Measurements from ENCODE around the gene VPS33A. TPM values are rescaled to one million over a fixed set of nuclear protein-coding genes. Genes with fewer than 3 reads are reported as not detected.

VPS33A gene
- total RNA-seq (ENCODE audit: unreplicated experiment): 49.2 TPM
- long read RNA-seq, full-length matches to known transcripts: 28 of 36 reads
- long read RNA-seq, partial matches to known transcripts: 3 of 36 reads
- long read RNA-seq, other reads (novel, unspliced or antisense): 5 of 36 reads

DNA sequence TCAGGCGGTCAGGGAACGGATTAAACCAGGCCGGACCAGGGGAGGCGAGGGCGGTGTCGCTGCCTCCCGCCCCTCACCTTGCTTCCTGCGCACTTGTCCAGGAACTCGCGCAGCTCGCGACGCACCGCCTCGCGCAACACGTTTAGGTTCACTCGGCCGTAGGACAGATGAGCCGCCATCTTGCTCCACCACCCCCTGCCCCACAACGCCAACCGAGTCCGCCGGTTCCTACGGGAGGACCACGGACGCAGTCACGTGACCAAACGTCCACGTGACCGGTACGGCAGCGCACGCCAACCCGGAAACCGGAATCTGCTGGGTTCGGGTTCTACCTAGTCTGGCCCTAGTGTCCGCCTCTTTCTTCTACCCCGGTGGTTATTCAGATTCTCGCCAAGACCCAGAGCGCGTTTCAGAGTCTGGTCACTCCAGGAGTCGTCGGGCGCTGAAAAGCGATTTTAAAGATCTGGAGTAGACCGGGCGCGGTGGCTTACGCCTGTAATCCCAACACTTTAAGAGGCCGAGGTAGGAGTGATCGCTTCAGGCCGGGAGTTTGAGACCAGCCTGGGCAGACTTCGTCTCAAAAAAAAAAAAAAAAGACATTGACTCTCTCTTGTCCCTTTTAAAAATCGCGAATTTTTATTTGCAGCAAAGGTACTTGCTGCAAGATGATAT is at the start of gene VPS33A:
Gene VPS33A (minus strand): TSS at position 265 of the 672 bp plus-strand sequence. CDS start 86 bp downstream, at position 179.
- TF ChIP-seq, protein P1, sequence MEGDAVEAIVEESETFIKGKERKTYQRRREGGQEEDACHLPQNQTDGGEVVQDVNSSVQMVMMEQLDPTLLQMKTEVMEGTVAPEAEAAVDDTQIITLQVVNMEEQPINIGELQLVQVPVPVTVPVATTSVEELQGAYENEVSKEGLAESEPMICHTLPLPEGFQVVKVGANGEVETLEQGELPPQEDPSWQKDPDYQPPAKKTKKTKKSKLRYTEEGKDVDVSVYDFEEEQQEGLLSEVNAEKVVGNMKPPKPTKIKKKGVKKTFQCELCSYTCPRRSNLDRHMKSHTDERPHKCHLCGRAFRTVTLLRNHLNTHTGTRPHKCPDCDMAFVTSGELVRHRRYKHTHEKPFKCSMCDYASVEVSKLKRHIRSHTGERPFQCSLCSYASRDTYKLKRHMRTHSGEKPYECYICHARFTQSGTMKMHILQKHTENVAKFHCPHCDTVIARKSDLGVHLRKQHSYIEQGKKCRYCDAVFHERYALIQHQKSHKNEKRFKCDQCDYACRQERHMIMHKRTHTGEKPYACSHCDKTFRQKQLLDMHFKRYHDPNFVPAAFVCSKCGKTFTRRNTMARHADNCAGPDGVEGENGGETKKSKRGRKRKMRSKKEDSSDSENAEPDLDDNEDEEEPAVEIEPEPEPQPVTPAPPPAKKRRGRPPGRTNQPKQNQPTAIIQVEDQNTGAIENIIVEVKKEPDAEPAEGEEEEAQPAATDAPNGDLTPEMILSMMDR (IDR thresholded peaks at IDR 0.05; ENCODE audit: partially characterized antibody, unreplicated experiment): no peak
- Mint-ChIP-seq H3K36me3 (ENCODE audit: unreplicated experiment) (peaks cover 4% of the 10 kb centered on the region), H3K4me3 (ENCODE audit: unreplicated experiment) (peak within 1 kb of the TSS; percentile 97), H3K9me3 (ENCODE audit: unreplicated experiment) (peaks cover 13% of the 10 kb centered on the region), H3K27ac (ENCODE audit: unreplicated experiment) (peak within 1 kb of the TSS; percentile 97), H3K4me1 (ENCODE audit: low read depth, unreplicated experiment) (peaks cover 4% of the 10 kb centered on the region), H3K27me3 (ENCODE audit: unreplicated experiment) (peaks cover 16% of the 10 kb centered on the region)
- peak; percentile 98 for DNase-seq

DNA sequence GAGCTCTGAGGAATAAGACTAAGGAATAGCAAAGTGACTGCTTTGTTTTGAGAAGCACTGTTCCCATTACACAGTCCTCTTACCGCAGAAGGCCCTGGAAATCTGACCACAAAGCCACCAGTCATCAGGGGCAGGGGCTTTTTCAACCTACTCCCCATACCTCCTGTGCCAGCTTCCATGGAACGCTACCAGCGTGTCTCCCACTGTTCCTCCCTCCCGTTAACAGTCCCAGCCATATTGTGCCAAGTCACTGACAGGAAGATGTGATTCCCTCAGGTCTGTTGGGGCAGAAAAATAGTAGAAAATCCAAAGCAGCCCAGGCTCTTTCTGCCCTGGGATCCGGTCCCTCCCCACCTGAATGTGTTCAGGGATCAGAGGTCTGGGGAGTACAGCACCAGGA is 46.6 kb upstream of the VPS33A start:
- DNase-seq: no peak
- H3K4me1 Mint-ChIP-seq (ENCODE audit: low read depth, unreplicated experiment): peaks cover 3% of the 10 kb centered on the region
- H3K27ac Mint-ChIP-seq (ENCODE audit: unreplicated experiment): no peak overlapping the region
- no peaks in the 10 kb centered on the region for H3K27me3 Mint-ChIP-seq (ENCODE audit: unreplicated experiment)
- H3K4me3 Mint-ChIP-seq (ENCODE audit: unreplicated experiment): no peak overlapping the region
- TF ChIP-seq, protein P1 (IDR thresholded peaks at IDR 0.05; ENCODE audit: partially characterized antibody, unreplicated experiment): no peak
- no peaks in the 10 kb centered on the region for H3K36me3 Mint-ChIP-seq (ENCODE audit: unreplicated experiment)
- H3K9me3 Mint-ChIP-seq (ENCODE audit: unreplicated experiment): no peaks in the 10 kb centered on the region

DNA sequence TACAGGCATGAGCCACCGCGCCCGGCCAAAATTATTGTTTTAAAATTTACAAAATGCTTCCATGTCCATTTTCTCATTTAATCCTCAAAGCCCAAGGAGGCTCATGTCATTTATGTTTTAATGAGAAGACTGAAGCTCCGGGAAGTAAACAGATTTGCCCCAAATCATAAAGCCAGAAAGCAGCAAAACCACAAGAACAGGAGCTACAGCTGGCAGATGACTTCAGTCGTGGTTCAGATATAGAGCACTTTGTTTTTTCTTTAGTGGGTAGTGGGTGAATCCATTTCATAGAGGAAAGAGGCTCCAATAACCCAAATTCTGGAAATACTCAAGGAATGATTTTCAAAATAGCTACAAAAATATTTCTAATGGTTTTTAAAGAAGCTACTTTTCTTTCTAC is 45.4 kb upstream of the VPS33A start:
- H3K27ac Mint-ChIP-seq (ENCODE audit: unreplicated experiment): no peak overlapping the region
- no peak for DNase-seq
- H3K4me3 Mint-ChIP-seq (ENCODE audit: unreplicated experiment): no peak overlapping the region
- H3K9me3 Mint-ChIP-seq (ENCODE audit: unreplicated experiment): no peaks in the 10 kb centered on the region
- peaks cover 3% of the 10 kb centered on the region for H3K4me1 Mint-ChIP-seq (ENCODE audit: low read depth, unreplicated experiment)
- H3K27me3 Mint-ChIP-seq (ENCODE audit: unreplicated experiment): no peaks in the 10 kb centered on the region
- TF ChIP-seq, protein P1 (IDR thresholded peaks at IDR 0.05; ENCODE audit: partially characterized antibody, unreplicated experiment): no peak
- H3K36me3 Mint-ChIP-seq (ENCODE audit: unreplicated experiment): no peaks in the 10 kb centered on the region

DNA sequence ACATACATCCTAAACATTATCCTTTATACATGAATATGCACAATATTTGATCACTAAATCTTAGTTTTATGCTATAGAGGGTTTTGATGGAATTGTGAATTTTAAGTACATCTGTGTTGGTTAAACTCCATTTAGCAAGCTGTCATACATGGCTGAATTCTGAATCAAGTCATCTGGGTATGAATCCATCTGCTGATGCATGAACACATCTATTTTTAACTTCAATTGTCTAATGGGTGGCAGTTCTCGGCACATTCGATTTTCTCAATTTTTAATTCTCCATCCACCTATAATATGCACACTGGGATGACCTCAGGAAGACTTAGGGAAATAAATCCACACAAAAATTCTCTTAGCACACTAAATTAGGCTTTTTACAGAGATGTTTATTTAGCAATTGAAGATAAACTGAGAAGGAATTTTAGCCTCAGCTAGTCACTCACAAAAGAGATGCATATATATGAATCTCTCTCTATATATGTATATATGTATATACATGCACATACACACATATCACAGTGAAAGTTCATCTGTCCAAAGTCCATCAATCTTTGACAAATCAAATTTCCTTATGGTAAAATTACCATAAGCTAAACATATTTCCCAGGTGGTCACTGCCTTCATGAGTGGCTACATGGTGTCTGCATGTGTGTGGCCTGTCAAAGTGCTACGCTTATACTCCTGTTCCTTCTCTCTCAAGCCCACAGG is 44.5 kb upstream of the VPS33A start:
- H3K4me3 Mint-ChIP-seq (ENCODE audit: unreplicated experiment): no peak overlapping the region
- H3K27ac Mint-ChIP-seq (ENCODE audit: unreplicated experiment): peak overlapping the region; percentile 49

More for the DNA sequence above, 44.5 kb upstream of the VPS33A start:
- DNase-seq: no peak
- TF ChIP-seq, protein P1 (IDR thresholded peaks at IDR 0.05; ENCODE audit: partially characterized antibody, unreplicated experiment): no peak
- Mint-ChIP-seq H3K9me3 (ENCODE audit: unreplicated experiment) (peaks cover 2% of the 10 kb centered on the region), H3K36me3 (ENCODE audit: unreplicated experiment) (no peaks in the 10 kb centered on the region), H3K27me3 (ENCODE audit: unreplicated experiment) (no peaks in the 10 kb centered on the region), H3K4me1 (ENCODE audit: low read depth, unreplicated experiment) (peaks cover 3% of the 10 kb centered on the region)
